Endothelial cell of hepatic sinusoid (primary cell): ENCODE results near the gene PDK1.
"Not testable (repeated sequence)": the region's sequence is repeated elsewhere in the genome, so short reads cannot be mapped to it uniquely, and the experiment has no call there.

Experiments used
- in situ Hi-C: cut with HindIII; loops from 2 replicates; pipeline ENCODE4 v1.10.0; 2017; ENCODE audit warnings: low sequenced_read_pairs

PDK1 gene

DNA sequence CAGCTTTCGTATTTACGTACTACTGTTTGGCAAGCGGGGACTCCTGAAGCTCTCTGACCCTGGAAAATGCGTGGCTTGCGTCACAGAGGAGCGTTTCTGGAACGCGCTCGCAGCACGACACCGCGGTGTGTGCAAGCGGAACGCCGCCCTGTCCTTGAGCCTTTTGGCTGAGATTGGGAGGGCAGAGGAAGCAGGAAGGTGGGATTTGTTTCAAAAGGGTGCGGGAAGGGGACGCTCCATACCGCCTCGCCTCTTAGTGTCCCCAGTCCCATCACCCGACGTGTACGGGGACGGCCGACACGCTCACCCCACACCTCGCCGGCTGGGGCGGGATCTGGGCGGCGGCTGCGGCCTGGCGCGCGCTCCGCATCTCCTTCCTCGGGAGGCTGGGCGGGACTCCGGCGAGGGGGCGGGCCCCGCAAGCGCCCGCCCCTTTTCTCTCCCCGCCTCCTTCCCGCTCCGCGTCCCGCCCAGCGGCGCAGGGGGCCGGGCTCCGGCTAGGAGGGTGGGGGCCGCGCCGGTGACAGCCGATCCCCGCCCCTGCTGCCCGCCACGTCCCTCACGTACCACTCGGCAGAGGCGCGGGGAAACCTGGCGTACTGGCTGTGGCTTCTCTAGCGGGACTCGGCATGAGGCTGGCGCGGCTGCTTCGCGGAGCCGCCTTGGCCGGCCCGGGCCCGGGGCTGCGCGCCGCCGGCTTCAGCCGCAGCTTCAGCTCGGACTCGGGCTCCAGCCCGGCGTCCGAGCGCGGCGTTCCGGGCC is at the start of gene PDK1:
Gene PDK1, plus strand, starts transcription at position 569 of the 762 bp plus-strand sequence. Its CDS starts 61 bp downstream, at position 630.
- in situ Hi-C loops, result no loop called here

GRCh38 chr2:172507199-172507598 is 48.7 kb upstream of the PDK1 start:
- in situ Hi-C loops, result no loop called here

GRCh38 chr2:172510088-172510487 is 45.8 kb upstream of the PDK1 start:
- in situ Hi-C loops, result no loop called here

GRCh38 chr2:172510548-172510947 is 45.3 kb upstream of the PDK1 start:
- in situ Hi-C loops, result no loop called here

- in situ Hi-C loops, result no loop called here
Measured at GRCh38 chr2:172512810-172513523, 42.9 kb upstream of the PDK1 start.

GRCh38 chr2:172513524-172513900 is 42.4 kb upstream of the PDK1 start:
- in situ Hi-C loops, result no loop called here

DNA sequence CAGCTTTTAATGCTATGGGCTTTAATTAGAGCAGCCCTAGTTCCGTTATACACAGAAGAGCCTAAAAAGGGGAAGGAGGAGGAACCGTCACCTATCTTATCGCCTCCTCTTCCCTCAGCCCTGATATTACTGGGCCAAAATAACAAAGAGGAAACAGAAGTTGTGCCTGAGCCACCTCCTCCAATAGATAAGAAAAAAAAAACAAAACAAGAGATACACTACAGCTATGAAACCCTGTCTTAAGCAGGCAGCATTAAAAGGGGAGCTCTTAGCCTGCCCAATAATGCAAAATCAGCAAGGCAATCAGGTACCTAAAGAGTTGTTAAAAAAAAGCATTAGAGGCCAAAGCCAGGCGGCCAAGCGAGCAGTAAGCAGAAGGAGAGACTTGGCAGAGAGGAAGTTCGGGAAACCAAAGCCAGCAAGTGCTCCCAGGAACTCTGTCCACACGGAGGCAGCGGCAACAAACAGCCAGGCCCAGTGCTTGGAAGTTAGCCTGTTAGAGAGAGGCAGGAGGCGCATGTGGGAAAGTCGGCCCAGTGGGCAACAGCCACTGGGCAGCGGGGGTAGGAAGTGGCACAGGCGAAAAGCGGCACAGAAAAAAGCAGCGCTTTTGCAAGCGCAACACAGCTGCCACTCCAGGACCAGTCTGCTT is 41.8 kb upstream of the PDK1 start:
- in situ Hi-C loops, result no loop called here

DNA sequence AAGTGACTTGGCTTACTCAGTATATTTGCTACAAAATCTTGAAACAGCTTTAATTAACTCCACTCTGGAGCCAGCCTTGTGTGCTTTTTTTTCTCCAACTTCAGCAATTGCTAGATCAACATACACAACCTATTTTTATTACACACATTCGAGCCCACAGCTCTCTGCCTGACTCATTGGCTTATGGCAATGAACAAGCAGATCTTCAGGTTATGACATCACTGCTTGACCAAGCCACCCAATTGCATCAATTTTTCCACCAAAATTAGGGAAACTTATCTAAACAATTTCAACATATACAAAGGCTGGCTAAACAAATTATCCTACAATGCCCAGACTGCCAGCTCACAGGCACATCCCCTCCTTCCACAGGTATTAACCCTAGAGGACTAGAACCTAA is 39.6 kb upstream of the PDK1 start:
- in situ Hi-C loops, result no loop called here

DNA sequence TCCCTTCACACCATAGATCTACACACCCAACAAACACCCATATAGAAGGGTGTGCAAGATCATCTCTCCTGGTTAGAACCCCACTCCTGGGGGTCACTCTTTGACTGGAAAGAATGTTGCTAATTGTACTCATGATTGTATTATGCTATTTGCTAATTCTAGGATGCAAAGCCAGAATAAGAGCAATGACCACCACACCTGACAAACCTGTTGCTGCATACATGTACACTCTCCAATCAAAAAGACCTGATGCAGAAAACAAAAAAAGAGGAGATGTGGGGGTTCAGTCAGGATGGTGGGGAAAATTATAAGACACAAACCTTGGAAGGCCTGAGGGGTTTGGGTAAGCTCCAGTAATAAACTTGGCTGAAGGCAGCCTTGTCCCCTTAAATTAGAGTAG is 36.9 kb upstream of the PDK1 start:
- in situ Hi-C loops, result no loop called here

- in situ Hi-C loops, result no loop called here
Measured at GRCh38 chr2:172525601-172526000, 30.3 kb upstream of the PDK1 start.

DNA sequence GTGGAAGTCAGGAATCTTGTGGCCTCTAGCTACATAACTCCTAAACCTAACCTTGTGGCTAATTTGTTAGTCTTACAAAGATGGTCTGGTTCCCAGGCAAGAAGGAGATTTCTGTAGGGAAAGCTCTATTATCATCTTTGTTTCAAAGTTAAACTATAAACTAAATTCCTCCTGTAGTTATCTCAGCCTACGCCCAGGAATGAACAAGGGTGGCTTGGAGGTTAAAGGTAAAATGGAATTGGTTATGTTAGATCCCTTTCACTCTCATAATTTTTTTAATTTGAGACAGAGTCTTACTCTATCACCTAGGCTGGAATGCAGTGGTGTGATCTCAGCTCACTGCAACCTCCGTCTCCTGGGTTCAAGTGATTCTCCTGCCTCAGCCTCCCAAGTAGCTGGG is 24.6 kb upstream of the PDK1 start:
- in situ Hi-C loops, result no loop called here

DNA sequence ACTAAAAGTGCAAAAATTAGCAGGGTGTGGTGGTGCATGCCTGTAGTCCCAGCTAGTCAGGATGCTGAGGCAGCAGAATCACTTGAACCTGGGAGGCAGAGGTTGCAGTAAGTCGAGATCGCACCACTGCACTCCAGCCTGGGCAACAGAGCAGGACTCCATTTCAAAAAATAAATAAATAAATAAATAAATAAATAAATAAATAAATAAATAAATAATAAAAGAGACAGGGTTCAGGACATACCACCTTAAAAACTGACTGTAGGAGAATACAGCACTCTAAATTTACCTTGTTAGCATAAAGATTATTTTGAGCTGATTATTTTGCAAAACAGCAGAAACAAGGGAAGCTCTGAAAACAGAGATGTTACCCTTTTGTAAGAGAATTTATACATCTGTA is 23.4 kb upstream of the PDK1 start:
- in situ Hi-C loops, result not testable (repeated sequence)

- in situ Hi-C loops, result no loop called here
Measured at GRCh38 chr2:172533687-172534086, 22.2 kb upstream of the PDK1 start.

DNA sequence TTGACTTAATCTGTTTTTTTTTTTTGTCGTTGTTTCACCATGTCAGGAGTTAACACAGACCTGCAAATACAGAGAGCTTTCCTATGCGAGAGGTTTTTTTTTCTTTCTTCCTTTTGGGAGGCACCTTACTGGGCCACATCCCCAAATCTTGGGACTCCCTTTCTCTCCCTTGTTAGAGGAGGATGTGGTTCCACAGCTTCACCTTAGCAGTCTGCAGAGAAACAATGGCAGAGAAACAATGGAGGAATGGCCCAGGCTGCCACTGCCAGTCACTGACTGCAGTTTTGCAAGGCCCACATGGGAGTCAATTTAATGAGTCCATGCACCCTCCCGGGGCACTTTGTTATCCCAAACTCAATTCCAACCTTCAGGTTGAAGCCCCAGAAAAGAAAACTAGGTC is 20.8 kb upstream of the PDK1 start:
- in situ Hi-C loops, result no loop called here

DNA sequence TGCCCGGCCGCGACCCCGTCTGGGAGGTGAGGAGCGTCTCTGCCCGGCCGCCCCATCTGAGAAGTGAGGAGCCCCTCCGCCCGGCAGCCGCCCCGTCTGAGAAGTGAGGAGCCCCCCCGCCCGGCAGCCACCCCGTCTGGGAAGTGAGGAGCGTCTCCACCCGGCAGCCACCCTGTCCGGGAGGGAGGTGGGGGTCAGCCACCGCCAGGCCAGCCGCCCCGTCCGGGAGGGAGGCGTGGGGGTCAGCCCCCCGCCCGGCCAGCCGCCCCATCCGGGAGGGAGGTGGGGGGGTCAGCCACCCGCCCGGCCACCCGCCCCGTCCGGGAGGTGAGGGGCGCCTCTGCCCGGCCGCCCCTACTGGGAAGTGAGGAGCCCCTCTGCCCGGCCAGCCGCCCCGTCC is 18.0 kb upstream of the PDK1 start:
- in situ Hi-C loops, result not testable (repeated sequence)

GRCh38 chr2:172539767-172540166 is 16.1 kb upstream of the PDK1 start:
- in situ Hi-C loops, result no loop called here

GRCh38 chr2:172540421-172540820 is 15.5 kb upstream of the PDK1 start:
- in situ Hi-C loops, result no loop called here

GRCh38 chr2:172545408-172546075 is 10.3 kb upstream of the PDK1 start:
- in situ Hi-C loops, result loop anchor here (5.0 kb wide), 1 partner anchor 53 kb away; no protein-coding TSS in a partner anchor

DNA sequence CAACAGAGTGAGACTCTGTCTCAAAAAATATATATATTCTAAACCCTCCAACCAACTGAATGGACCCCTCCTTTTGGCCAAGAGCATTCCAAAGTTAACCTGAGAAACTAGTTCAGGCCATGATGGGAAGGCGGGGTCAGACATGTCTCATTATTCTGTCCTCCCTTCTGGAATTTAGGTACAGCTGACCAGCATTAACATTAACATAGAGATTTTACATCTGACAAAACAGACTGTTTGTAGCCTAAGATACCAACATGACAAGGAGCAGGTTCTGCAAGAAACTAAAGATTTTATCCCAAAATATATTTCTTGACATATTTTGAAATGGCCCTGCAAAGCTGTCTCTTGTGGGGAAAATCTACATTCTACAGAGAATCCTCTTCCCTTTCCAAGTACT is 6.8 kb upstream of the PDK1 start:
- in situ Hi-C loops, result loop anchor here (5.0 kb wide), 1 partner anchor 57 kb away; no protein-coding TSS in a partner anchor

- in situ Hi-C loops, result loop anchor here (5.0 kb wide), 1 partner anchor 58 kb away; no protein-coding TSS in a partner anchor
Measured at GRCh38 chr2:172549802-172550201, 6.1 kb upstream of the PDK1 start.

GRCh38 chr2:172550419-172550818 is 5.5 kb upstream of the PDK1 start:
- in situ Hi-C loops, result no loop called here
